Spleen (tissue), 11 donors: ENCODE results near the gene PHC2. TPM values are rescaled to one million over a fixed set of nuclear protein-coding genes. Genes with fewer than 3 reads are reported as not detected.

Experiments
- DNase-seq: peaks from one replicate; pipeline ENCODE4 v3.0.0-alpha.2; 2020
- H3K27ac ChIP-seq, 8 donors: fragments of 200-600 bp; sonication (generic) in 7 of 8; 1 replicate in 4 of 8; 2 replicates in 4 of 8; pipeline versions ENCODE4 v1.5.0 to v1.8.0; 2016 to 2021; ENCODE audit warnings: inconsistent platforms in 4 of 8, mild to moderate bottlenecking in 4 of 8, moderate library complexity in 1 of 8
- H3K27me3 ChIP-seq, 7 donors: fragments of 200-600 bp; sonication (generic) in 6 of 7; replicated peaks in 1 of 7; 1 replicate in 4 of 7; 2 replicates in 3 of 7; pipeline versions ENCODE4 v1.5.0 to v1.8.0; 2016 to 2021; ENCODE audit warnings: inconsistent platforms in 3 of 7, mild to moderate bottlenecking in 1 of 7
- H3K36me3 ChIP-seq, 6 donors: fragments of 200-600 bp; sonication (generic) in 5 of 6; 1 replicate in 4 of 6; 2 replicates in 2 of 6; pipeline versions ENCODE4 v1.5.0 to v1.8.0; 2016 to 2021; ENCODE audit warnings: inconsistent platforms in 2 of 6
- H3K4me1 ChIP-seq, 6 donors: fragments of 200-600 bp; sonication (generic) in 5 of 6; 1 replicate in 3 of 6; 2 replicates in 3 of 6; pipeline versions ENCODE4 v1.5.0 to v1.8.0; 2016 to 2021; ENCODE audit warnings: inconsistent platforms in 3 of 6
- H3K4me3 ChIP-seq, 8 donors: fragments of 200-600 bp; sonication (generic) in 7 of 8; 1 replicate in 4 of 8; 2 replicates in 4 of 8; pipeline versions ENCODE4 v1.5.0 to v1.8.0; 2016 to 2021; ENCODE audit warnings: inconsistent platforms in 4 of 8, mild to moderate bottlenecking in 4 of 8, moderate library complexity in 2 of 8
- H3K9me3 ChIP-seq, 8 donors: fragments of 200-600 bp; sonication (generic) in 7 of 8; 1 replicate in 4 of 8; 2 replicates in 4 of 8; pipeline versions ENCODE4 v1.5.0 to v1.8.0; 2016 to 2021; ENCODE audit warnings: inconsistent platforms in 4 of 8
- POLR2A ChIP-seq, 3 donors: fragments of 450-650 bp; IDR thresholded peaks; one replicate each; pipeline ENCODE4 v1.5.1; 2017; ENCODE audit warnings: antibody characterized with exemption in 3 of 3, mild to moderate bottlenecking in 1 of 3
- POLR2AphosphoS5 ChIP-seq, 3 donors: sonication (generic); formaldehyde crosslinking; IDR thresholded peaks; one replicate each; pipeline ENCODE4 v1.5.1; 2017; ENCODE audit warnings: antibody characterized with exemption in 3 of 3
- WGBS, 5 donors: extraction: QIAGEN DNeasy Blood & Tissue Kit in 3 of 5; methylation state at CpG; one replicate each; pipeline versions ENCODE4 v1.1.5 to v1.1.7; 2013 to 2018; 5-methylcytosine and 5-hydroxymethylcytosine counted together
- intact Hi-C: fragments of 100-400 bp; cut with DNase I; formaldehyde crosslinking; loops from one replicate; pipeline ENCODE4 v1.15.0; 2023; ENCODE audit warnings: low total_unique reads
- polyA plus RNA-seq, 3 donors: library from polyadenylated mRNA; stranded (reverse); fragments of 200-250 nt; gene quantifications; one replicate each; pipeline ENCODE4 v1.2.1, GENCODE V29; 2013
- total RNA-seq, 7 donors: library from RNA; depleted of rRNA in 3 of 7; stranded (reverse); fragments of >200 nt in 3 of 7; fragmentation: NEBNext Ultra II Directional in 4 of 7; extraction: Animal tissue kit (Norgen Biotek cat#: 25700) in 4 of 7; gene quantifications; one replicate each; pipeline versions ENCODE4 v1.1.0 to v1.2.1, GENCODE V29; 2016 to 2021
- TF ChIP-seq, protein P1 (sequence below), 11 experiments: fragments of 200-600 bp in 7 of 11; fragments of 450-650 bp in 4 of 11; sonication (generic) in 4 of 11; IDR thresholded peaks in 8 of 11; conservative IDR thresholded peaks in 3 of 11; 1 replicate in 7 of 11; 2 replicates in 4 of 11; pipeline versions ENCODE4 v1.4.0 to v1.8.0; 2016 to 2021; ENCODE audit warnings: antibody characterized with exemption in 11 of 11, inconsistent platforms in 4 of 11, mild to moderate bottlenecking in 1 of 11
- donor health status: healthy with polysubstance abuse.
- donor health status: DM: no; HTN: no; CAD: no; lungs with moderate emphysema.
- donor health status: DM: no; HTN: no; CAD: no.
- donor health status: Bipolar disorder and iron deficiency.
- donor health status: healthy.
- donor health status: DM: no; HTN: no; CAD: no.
- donor health status: DM: yes; HTN: yes; CAD: no.

PHC2 gene
- total and polyA plus RNA-seq, 10 donors = 51.1 to 272 (median 136) TPM

DNA sequence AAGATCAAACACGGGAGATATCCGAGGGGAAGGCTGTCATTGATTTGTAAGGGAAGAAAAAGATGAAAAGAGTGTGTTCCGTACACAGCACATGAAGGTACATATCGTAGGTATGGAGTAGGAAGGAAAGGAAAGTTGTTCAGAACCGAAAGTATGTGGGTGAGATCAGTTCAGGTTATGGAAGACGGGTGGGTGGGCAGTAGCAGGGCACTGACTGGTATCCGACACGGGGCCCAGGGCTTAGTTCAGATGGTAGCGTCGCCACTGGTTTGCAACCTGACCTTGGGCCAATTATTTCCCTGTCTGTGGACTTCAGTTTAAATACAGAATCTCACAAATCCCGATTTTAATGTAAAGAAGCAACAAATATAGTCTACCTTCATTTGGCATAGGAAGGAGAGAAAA lies 82.2 kb downstream of the PHC2 start:
- H3K4me3 ChIP-seq = peak overlapping the region; percentile 67 to 93 (median 82)
- intact Hi-C loops = no loop called here
- peak; percentile 76 for DNase-seq
- peaks cover 22 to 70% (median 58%) of the 10 kb centered on the region in 6 donors for H3K4me1 ChIP-seq
- H3K27me3 ChIP-seq = no peaks in the 10 kb centered on the region
- 2 to 5% (median 4%) methylated on average over 11 of the region's 11 CpGs for WGBS, 5 donors
- H3K36me3 ChIP-seq = peaks cover 0 to 35% (median 0%) of the 10 kb centered on the region in 6 donors
- H3K27ac ChIP-seq = peak overlapping the region; percentile 92 to 99 (median 98)
- H3K9me3 ChIP-seq = no peaks in the 10 kb centered on the region
- TF ChIP-seq, protein P1, sequence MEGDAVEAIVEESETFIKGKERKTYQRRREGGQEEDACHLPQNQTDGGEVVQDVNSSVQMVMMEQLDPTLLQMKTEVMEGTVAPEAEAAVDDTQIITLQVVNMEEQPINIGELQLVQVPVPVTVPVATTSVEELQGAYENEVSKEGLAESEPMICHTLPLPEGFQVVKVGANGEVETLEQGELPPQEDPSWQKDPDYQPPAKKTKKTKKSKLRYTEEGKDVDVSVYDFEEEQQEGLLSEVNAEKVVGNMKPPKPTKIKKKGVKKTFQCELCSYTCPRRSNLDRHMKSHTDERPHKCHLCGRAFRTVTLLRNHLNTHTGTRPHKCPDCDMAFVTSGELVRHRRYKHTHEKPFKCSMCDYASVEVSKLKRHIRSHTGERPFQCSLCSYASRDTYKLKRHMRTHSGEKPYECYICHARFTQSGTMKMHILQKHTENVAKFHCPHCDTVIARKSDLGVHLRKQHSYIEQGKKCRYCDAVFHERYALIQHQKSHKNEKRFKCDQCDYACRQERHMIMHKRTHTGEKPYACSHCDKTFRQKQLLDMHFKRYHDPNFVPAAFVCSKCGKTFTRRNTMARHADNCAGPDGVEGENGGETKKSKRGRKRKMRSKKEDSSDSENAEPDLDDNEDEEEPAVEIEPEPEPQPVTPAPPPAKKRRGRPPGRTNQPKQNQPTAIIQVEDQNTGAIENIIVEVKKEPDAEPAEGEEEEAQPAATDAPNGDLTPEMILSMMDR (IDR thresholded peaks at IDR 0.05 in 8 of 11, conservative IDR thresholded peaks at IDR 0.05 in 3 of 11) = no peak
- TF ChIP-seq POLR2AphosphoS5 (IDR thresholded peaks at IDR 0.05) (no peak), POLR2A (IDR thresholded peaks at IDR 0.05) (no peak)

DNA sequence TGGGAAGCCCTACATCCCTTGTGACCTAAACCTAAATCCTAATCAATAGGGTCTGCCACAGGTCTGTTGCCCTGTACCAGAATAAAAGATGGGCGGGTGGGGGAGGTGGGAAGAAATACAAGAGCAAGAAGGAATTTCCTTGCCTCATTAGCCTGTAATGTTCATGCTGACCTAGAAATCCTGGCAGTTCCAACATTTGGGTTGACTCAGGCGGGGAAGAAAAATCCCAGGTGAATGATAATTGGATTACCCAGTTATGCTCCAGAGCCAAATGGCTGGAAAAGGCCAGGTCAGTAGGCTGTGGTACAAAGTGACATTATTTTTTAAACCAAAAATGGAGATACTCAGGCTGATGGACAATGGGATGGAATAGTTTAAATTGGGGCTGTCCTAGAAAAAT lies 82.7 kb downstream of the PHC2 start:
- Histone ChIP-seq H3K4me1 (peaks cover 26 to 75% (median 62%) of the 10 kb centered on the region in 6 donors), H3K4me3 (peak overlapping the region; percentile 67 to 93 (median 82)), H3K27me3 (no peaks in the 10 kb centered on the region), H3K27ac (peak overlapping the region; percentile 92 to 99 (median 98)), H3K36me3 (peaks cover 0 to 38% (median under 1%) of the 10 kb centered on the region in 6 donors), H3K9me3 (no peaks in the 10 kb centered on the region)
- TF ChIP-seq POLR2AphosphoS5 (IDR thresholded peaks at IDR 0.05) (no peak), POLR2A (IDR thresholded peaks at IDR 0.05) (no peak)
- TF ChIP-seq, protein P1 (IDR thresholded peaks at IDR 0.05 in 8 of 11, conservative IDR thresholded peaks at IDR 0.05 in 3 of 11) = no peak
- no peak for DNase-seq
- intact Hi-C loops = no loop called here
- 73 to 83% (median 75%) methylated on average over 2 of the region's 2 CpGs for WGBS, 5 donors

DNA sequence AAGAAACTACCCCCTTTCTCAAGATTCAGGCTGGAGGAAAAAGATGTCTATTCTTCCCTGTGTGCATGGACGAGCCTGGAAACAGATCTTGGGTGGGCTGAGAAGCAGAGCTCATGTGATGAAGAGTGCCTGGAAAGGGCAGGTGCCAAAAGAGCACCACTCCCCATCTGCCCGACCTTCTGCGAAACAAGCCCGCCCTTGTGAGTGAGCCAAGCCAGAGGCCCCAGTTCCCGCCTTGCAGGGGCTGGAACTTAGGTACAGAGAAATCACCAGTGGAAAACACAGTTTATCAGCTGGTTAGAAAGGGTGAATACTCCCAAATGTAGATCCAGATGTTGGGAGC lies 83.3 kb downstream of the PHC2 start:
- peak overlapping the region; percentile 76 to 99 (median 98) for H3K27ac ChIP-seq
- TF ChIP-seq, protein P1 (IDR thresholded peaks at IDR 0.05 in 8 of 11, conservative IDR thresholded peaks at IDR 0.05 in 3 of 11) = no peak
- TF ChIP-seq POLR2A (IDR thresholded peaks at IDR 0.05) (no peak), POLR2AphosphoS5 (IDR thresholded peaks at IDR 0.05) (peak in 2 of 3 donors; percentile 55 to 57)
- peak overlapping the region; percentile 67 to 93 (median 82) for H3K4me3 ChIP-seq
- intact Hi-C loops = no loop called here
- no peaks in the 10 kb centered on the region for H3K27me3 ChIP-seq
- peaks cover 0 to 40% (median 3%) of the 10 kb centered on the region in 6 donors for H3K36me3 ChIP-seq
- no peaks in the 10 kb centered on the region for H3K9me3 ChIP-seq
- peaks cover 32 to 81% (median 68%) of the 10 kb centered on the region in 6 donors for H3K4me1 ChIP-seq
- no peak for DNase-seq
- WGBS, 5 donors = 58 to 71% (median 68%) methylated on average over 5 of the region's 5 CpGs

DNA sequence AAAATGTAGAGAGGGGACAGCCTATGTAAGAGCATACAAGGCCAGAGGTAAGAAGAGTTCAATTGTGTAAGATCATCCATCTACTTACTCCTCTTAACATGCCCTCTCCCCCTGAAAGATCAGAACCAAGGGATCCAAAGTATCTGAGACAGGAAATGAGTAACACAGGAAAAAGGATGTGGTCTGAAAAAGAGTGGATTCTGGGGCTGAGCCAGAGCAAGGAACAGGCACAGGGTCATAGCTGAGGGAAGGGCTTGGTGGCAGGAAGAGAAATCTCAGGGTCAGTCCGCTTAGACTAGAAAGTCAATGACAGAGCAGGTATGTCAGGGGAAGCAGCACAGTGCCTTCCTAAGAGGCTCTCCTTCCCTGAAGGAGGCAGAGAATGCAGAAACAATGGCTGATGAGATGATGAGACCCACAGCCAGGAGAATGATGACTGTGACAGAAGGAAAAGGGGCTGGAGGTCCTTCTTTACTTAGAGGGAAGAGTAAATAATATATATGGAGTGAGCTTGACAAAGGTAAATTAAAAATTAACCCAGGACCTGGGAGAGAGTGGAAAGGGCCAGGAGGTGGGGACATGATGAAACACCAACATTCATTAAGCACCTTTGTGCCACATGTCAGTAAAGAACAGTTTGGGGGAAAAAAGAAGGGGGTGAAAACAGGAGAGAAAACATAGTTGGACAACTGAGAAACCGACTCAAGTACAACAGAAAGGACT lies 83.8 kb downstream of the PHC2 start:
- Histone ChIP-seq H3K36me3 (peaks cover 0 to 43% (median 4%) of the 10 kb centered on the region in 6 donors), H3K9me3 (no peaks in the 10 kb centered on the region), H3K4me1 (peaks cover 37 to 86% (median 73%) of the 10 kb centered on the region in 6 donors), H3K27me3 (no peaks in the 10 kb centered on the region), H3K27ac (peak overlapping the region; percentile 76 to 99 (median 98)), H3K4me3 (peak overlapping the region; percentile 67 to 93 (median 82))
- intact Hi-C loops = no loop called here
- no peak for DNase-seq
- TF ChIP-seq POLR2AphosphoS5 (IDR thresholded peaks at IDR 0.05) = peak; percentile 33 to 97 (median 47)
- TF ChIP-seq, protein P1 (IDR thresholded peaks at IDR 0.05 in 8 of 11, conservative IDR thresholded peaks at IDR 0.05 in 3 of 11) = peak in 1 of 11 experiments; percentile 12
- TF ChIP-seq POLR2A (IDR thresholded peaks at IDR 0.05) = peak in 2 of 3 donors; percentile 61 to 85
- 35 to 56% (median 42%) methylated on average over 2 of the region's 2 CpGs for WGBS, 5 donors
